ENCODE data around the gene ELMO1.

GRCh38 chr7:36971515-36972139 is 477.0 kb downstream of the ELMO1 start:
- no peak for TF ChIP-seq CTCF (optimal IDR thresholded peaks at IDR 0.05 in 1 of 3, IDR thresholded peaks at IDR 0.05 in 1 of 3, conservative IDR thresholded peaks at IDR 0.05 in 1 of 3; ENCODE audit: extremely low read depth in 1 of 3, insufficient read depth in 2 of 3, low read length in 3 of 3)
- TF ChIP-seq EZH2 (IDR thresholded peaks at IDR 0.05; ENCODE audit: low read length): no peak

Data from keratinocyte (primary cell).